Heart left ventricle (tissue), 16 donors: ENCODE measurements around the gene ASMTL. TPM values are rescaled to one million over a fixed set of nuclear protein-coding genes. Genes with fewer than 3 reads are reported as not detected.
A peak's percentile ranks its signal among the peaks of the same experiment; 100 is the strongest.

Experiments
- ATAC-seq, 4 donors: fragments of 200-7000 bp; cut with Tn5 transposase; one replicate each; pipeline ENCODE4 v1.9.1; 2020 to 2022; ENCODE audit warnings: moderate library complexity in 4 of 4, mild to moderate bottlenecking in 3 of 4, moderate number of reproducible peaks in 1 of 4
- DNase-seq, 5 donors: peaks; one replicate each; pipeline ENCODE4 v3.0.0-alpha.2; 2020
- H3K27ac ChIP-seq, 12 donors: fragments of 200-600 bp; sonication (generic) in 4 of 12; one replicate each; pipeline versions ENCODE4 v1.5.0 to v1.8.0; 2016 to 2022; ENCODE audit warnings: mild to moderate bottlenecking in 2 of 12
- H3K27me3 ChIP-seq, 9 donors: fragments of 200-600 bp; sonication (generic) in 2 of 9; one replicate each; pipeline versions ENCODE4 v1.5.1 to v1.8.0; 2016 to 2022; ENCODE audit warnings: mild to moderate bottlenecking in 3 of 9
- H3K36me3 ChIP-seq, 9 donors: fragments of 200-600 bp; sonication (generic) in 2 of 9; one replicate each; pipeline versions ENCODE4 v1.5.0 to v1.8.0; 2018 to 2022; ENCODE audit warnings: mild to moderate bottlenecking in 2 of 9
- H3K4me1 ChIP-seq, 12 donors: fragments of 200-600 bp; sonication (generic) in 4 of 12; one replicate each; pipeline versions ENCODE4 v1.5.0 to v1.8.0; 2016 to 2022; ENCODE audit warnings: mild to moderate bottlenecking in 3 of 12
- H3K4me3 ChIP-seq, 12 donors: fragments of 200-600 bp; sonication (generic) in 4 of 12; one replicate each; pipeline versions ENCODE4 v1.5.0 to v1.8.0; 2017 to 2022; ENCODE audit warnings: mild to moderate bottlenecking in 9 of 12, moderate library complexity in 4 of 12
- H3K9me3 ChIP-seq, 12 donors: fragments of 200-600 bp; sonication (generic) in 4 of 12; one replicate each; pipeline versions ENCODE4 v1.5.0 to v1.8.0; 2016 to 2022; ENCODE audit warnings: mild to moderate bottlenecking in 1 of 12
- POLR2A ChIP-seq, 2 donors: fragments of 450-650 bp; IDR thresholded peaks; one replicate each; pipeline ENCODE4 v1.6.1; 2017; ENCODE audit warnings: antibody characterized with exemption in 2 of 2, mild to moderate bottlenecking in 2 of 2, moderate library complexity in 2 of 2
- WGBS, 4 donors: extraction: QIAGEN DNeasy Blood & Tissue Kit in 2 of 4; methylation state at CpG; one replicate each; pipeline versions ENCODE4 v1.1.5 to v1.1.7; 2013 to 2018; 5-methylcytosine and 5-hydroxymethylcytosine counted together
- intact Hi-C, 10 donors: fragments of 100-400 bp; cut with DNase I; formaldehyde crosslinking; loops; one replicate each; pipeline versions ENCODE4 v1.11.1 to v1.14.2; 2022
- polyA plus RNA-seq, 2 donors: library from polyadenylated mRNA; stranded (reverse); fragments of 200-250 nt; gene quantifications; one replicate each; pipeline ENCODE4 v1.2.3, GENCODE V29; 2013
- total RNA-seq, 9 donors: library from RNA; depleted of rRNA in 2 of 9; stranded (reverse); fragments of >200 nt in 2 of 9; fragmentation: NEBNext Ultra II Directional in 3 of 9; extraction: Animal tissue kit (Norgen Biotek cat#: 25700) in 3 of 9; gene quantifications; one replicate each; pipeline versions ENCODE4 v1.1.0 to v1.2.4, GENCODE V29; 2016 to 2023
- TF ChIP-seq, protein P1 (sequence below), 12 donors: fragments of 200-600 bp; sonication (generic) in 4 of 12; IDR thresholded peaks; one replicate each; pipeline versions ENCODE4 v1.5.0 to v1.8.0; 2018 to 2022; ENCODE audit warnings: antibody characterized with exemption in 12 of 12, mild to moderate bottlenecking in 5 of 12
- donor health status: ischemic (EF 13 %, LVEDD 7.1; RV severe dilation, severe dysfunction).
- donor health status: healthy with polysubstance abuse.
- donor health status: DM: no; HTN: yes; CAD: no.
- donor health status: DM: no; HTN: no; CAD: no.
- donor health status: ischemic (EF 25% LVEDD 6.9; RV normal size, moderate dysfunction).
- donor health status: ischemic (EF 25% LVEDD 5.7; RV mildly dilated, moderate dysfunction).
- donor health status: healthy.
- donor health status: DM: yes; HTN: yes; CAD: no.
- donor health status: ischemic (EF 35%, LVEDD 5.7; RV mildly dilated, moderate dysfunction).
- donor health status: nonischemic (EF 11% LVEDD 7.7; RV severe dilation, severe dysfunction).
- donor health status: DM: yes; HTN: yes; CAD: no.
- donor health status: PGD.
- donor health status: ischemic (EF 29% LVEDD 5.4; RV normal size, mild dysfunction).
- donor health status: nonischemic (EF 23%, LVEDD 6.1; RV moderate dilation, normal function).

Gene ASMTL
- total and polyA plus RNA-seq, 11 donors = 20.2 to 44.6 (median 29.1) TPM

DNA sequence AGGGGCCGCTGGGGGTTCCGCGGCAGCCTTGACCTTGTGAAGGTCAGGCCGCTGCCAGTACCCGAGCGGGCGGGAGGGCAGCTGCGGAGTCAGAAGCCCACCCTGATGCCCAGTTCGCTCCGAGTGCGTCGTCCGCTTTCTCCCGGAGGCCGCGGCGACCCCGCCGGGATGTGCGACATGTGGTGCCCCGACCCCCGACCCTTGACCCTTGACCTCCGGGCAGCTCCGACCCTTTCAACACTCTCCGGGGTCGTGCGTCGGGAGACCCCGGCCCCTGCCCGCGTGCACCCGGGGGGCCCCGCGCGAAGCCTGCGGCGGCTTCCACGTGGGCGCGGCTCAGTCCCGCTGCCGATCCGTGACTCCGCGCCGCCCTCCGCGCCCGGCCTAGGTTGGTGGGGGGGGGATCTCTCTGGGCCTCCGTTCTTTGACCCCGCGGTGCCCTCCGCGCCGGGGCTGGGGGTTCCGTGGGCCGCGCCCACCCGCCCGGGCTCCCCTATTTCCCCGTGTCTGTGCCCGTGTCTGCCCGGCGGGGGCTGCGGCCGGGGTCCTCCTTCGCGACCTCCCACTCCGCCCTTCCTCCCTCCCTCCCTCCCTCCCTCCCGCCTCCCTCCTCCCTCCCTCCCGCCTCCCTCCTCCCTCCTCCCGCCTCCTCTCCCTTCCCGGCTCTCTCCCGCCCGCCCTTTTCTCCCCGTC lies 60.2 kb downstream of the ASMTL start:
- Histone ChIP-seq H3K9me3 (no peaks in the 10 kb centered on the region), H3K27ac (peak overlapping the region; percentile 97 to 100 (median 99)), H3K27me3 (no peaks in the 10 kb centered on the region), H3K36me3 (peaks cover 2 to 44% (median 35%) of the 10 kb centered on the region in 9 donors), H3K4me1 (peaks cover 4 to 54% (median 44%) of the 10 kb centered on the region in 12 donors), H3K4me3 (peak overlapping the region; percentile 78 to 100 (median 95))
- DNase-seq (peak in 4 of 5 donors; percentile 78 to 85 (median 82)), ATAC-seq (peak in 3 of 4 donors; percentile 23 to 61 (median 60))
- intact Hi-C loops = loop anchor here in 8 of 10 donors (2.0 to 10.0 kb wide), 8 partner anchors 52 to 200 kb away; partner anchors contain the start of genes ASMTL (in 5 of the 8) and AKAP17A (in 1 of the 8)
- WGBS, 4 donors = 0 to 1% (median 1%) methylated on average over 28 to 71 of the region's 76 CpGs
- TF ChIP-seq POLR2A (IDR thresholded peaks at IDR 0.05) = no peak
- TF ChIP-seq, protein P1, sequence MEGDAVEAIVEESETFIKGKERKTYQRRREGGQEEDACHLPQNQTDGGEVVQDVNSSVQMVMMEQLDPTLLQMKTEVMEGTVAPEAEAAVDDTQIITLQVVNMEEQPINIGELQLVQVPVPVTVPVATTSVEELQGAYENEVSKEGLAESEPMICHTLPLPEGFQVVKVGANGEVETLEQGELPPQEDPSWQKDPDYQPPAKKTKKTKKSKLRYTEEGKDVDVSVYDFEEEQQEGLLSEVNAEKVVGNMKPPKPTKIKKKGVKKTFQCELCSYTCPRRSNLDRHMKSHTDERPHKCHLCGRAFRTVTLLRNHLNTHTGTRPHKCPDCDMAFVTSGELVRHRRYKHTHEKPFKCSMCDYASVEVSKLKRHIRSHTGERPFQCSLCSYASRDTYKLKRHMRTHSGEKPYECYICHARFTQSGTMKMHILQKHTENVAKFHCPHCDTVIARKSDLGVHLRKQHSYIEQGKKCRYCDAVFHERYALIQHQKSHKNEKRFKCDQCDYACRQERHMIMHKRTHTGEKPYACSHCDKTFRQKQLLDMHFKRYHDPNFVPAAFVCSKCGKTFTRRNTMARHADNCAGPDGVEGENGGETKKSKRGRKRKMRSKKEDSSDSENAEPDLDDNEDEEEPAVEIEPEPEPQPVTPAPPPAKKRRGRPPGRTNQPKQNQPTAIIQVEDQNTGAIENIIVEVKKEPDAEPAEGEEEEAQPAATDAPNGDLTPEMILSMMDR (IDR thresholded peaks at IDR 0.05) = no peak

DNA sequence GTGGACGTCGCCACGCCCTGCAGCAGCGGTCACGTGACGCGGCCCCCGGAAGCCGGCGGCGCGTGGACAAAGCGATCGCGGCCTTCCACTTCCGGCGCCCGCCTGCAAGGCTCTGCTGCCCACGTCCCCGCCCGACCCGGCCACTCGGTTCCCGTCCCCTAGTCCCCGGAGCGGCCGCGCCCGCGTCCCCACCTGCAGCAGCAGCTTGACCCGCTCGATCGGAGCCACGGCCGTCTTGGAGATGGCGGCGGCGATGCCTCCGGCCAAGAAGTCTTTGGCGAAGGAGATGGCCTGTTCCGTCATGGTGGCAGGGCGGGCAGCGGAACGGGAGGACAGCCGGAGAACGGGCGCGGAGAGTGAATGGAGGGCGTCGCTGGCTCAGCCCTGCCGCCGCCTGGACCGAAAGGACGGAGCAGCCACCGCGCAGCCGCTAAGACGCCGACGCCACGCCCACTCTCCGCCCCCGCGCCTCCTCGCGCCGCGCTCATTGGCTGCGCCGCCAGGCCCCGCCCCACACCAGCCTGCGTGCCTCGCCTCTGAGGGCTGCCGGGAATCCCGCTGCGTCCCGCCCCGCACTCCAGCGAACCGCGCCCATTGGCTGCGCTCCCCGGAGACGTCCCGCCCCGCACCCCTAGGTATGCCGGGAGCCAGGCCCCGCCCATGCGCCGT lies 60.9 kb downstream of the ASMTL start, which contains the start of gene SLC25A6:
Gene SLC25A6, minus strand, starts transcription at position 407 of the 669 bp plus-strand sequence. Its CDS starts 104 bp downstream, at position 303.
- H3K4me3 ChIP-seq = peak within 1 kb of the TSS; percentile 78 to 100 (median 95)
- intact Hi-C loops = loop anchor here in 8 of 10 donors (2.0 to 10.0 kb wide), 8 partner anchors 53 to 200 kb away; partner anchors contain the start of genes ASMTL (in 5 of the 8) and AKAP17A (in 1 of the 8)
- TF ChIP-seq, protein P1 (IDR thresholded peaks at IDR 0.05) = peak in 5 of 12 donors; percentile 8 to 46 (median 28)
- TF ChIP-seq POLR2A (IDR thresholded peaks at IDR 0.05) = peak; percentile 90 to 96
- peaks cover 2 to 48% (median 42%) of the 10 kb centered on the region in 9 donors for H3K36me3 ChIP-seq
- DNase-seq (peak; percentile 99 to 100 (median 99)), ATAC-seq (peak; percentile 95 to 96 (median 96))
- H3K9me3 ChIP-seq = no peaks in the 10 kb centered on the region
- peak within 1 kb of the TSS; percentile 97 to 100 (median 99) for H3K27ac ChIP-seq
- H3K27me3 ChIP-seq = no peaks in the 10 kb centered on the region
- H3K4me1 ChIP-seq = peaks cover 4 to 58% (median 45%) of the 10 kb centered on the region in 12 donors
- WGBS, 4 donors = 0 to 1% (median 0%) methylated on average over 24 to 90 of the region's 90 CpGs

DNA sequence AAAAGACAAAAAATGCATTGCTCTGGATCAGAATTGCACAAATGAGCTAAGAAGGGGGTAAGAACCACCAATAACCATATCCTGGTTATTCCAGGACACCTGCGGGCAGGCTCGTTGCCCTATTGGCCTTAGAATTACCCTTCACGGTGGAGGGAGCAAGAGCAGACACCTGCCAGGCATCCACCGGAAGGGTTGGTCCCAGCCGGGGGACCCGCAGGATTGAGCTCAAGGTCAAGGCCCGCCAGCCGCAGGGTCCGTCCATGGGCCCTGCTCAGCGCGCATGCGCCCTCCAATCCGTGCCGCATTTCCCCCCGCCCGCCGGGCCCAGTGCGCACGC lies 61.4 kb downstream of the ASMTL start:
- 0% methylated on average over 2 to 19 of the region's 19 CpGs for WGBS, 4 donors
- peak overlapping the region; percentile 78 to 100 (median 95) for H3K4me3 ChIP-seq
- peak overlapping the region; percentile 97 to 100 (median 99) for H3K27ac ChIP-seq
- intact Hi-C loops = loop anchor here in 5 of 10 donors (5.0 to 10.0 kb wide), 5 partner anchors 53 to 201 kb away; partner anchors contain the start of genes ASMTL (in 2 of the 5) and AKAP17A (in 1 of the 5)
- peak in 3 of 5 donors; percentile 93 to 98 (median 93) for DNase-seq
- ATAC-seq = peak; percentile 53 to 65 (median 57)
- peaks cover 4 to 58% (median 45%) of the 10 kb centered on the region in 12 donors for H3K4me1 ChIP-seq
- no peaks in the 10 kb centered on the region for H3K9me3 ChIP-seq
- peaks cover 2 to 48% (median 46%) of the 10 kb centered on the region in 9 donors for H3K36me3 ChIP-seq
- TF ChIP-seq, protein P1 (IDR thresholded peaks at IDR 0.05) = no peak
- TF ChIP-seq POLR2A (IDR thresholded peaks at IDR 0.05) = no peak
- H3K27me3 ChIP-seq = no peaks in the 10 kb centered on the region
